HG02981 (cell line): ENCODE results near the gene SERP1.

ENCODE experiments used
- ATAC-seq: cut with Tn5 transposase; IDR thresholded peaks from one replicate; pipeline ENCODE4 v1.9.1; 2021; ENCODE audit warnings: mild to moderate bottlenecking, moderate library complexity; ENCODE audit not compliant: unreplicated experiment

SERP1 gene

DNA sequence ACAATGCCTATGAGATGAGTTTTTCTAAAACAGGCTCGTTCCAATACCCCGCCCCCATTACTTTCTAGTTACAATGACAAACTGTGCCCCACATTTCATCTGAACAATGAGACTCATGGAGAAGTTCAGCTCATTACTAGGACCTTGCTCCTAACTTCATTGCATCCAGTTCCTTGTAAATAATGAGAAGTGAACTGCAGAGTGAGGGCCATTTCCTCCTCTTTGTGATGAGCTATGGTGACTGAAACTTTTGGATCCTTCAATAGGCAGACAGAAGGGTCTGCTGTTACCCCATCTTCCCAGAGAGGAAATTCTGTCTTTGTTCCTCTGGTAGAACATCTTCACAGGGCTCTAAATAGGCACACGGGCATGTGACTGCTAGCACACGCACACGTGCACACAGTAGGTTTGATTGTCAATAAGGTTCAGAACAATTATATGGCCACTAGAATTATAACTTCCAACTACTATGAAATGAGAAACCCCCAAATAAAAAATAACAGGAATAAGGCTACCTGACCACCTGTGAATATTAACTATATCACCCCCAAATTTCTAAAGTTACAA, 51.8 kb downstream of the SERP1 start:
- no peak for ATAC-seq
